Bronchus fibroblast of lung (primary cell): Measurements from ENCODE around the gene MAGEA4. TPM values are rescaled to one million over a fixed set of nuclear protein-coding genes. Genes with fewer than 3 reads are reported as not detected.

Source experiments
- total RNA-seq: library from RNA; depleted of rRNA; stranded (reverse); fragments of >200 nt; gene quantifications from 2 replicates; pipeline ENCODE4 v1.2.3, GENCODE V29; 2015

MAGEA4 gene, protein sequence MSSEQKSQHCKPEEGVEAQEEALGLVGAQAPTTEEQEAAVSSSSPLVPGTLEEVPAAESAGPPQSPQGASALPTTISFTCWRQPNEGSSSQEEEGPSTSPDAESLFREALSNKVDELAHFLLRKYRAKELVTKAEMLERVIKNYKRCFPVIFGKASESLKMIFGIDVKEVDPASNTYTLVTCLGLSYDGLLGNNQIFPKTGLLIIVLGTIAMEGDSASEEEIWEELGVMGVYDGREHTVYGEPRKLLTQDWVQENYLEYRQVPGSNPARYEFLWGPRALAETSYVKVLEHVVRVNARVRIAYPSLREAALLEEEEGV
- total RNA-seq = not detected in 2 replicates

DNA sequence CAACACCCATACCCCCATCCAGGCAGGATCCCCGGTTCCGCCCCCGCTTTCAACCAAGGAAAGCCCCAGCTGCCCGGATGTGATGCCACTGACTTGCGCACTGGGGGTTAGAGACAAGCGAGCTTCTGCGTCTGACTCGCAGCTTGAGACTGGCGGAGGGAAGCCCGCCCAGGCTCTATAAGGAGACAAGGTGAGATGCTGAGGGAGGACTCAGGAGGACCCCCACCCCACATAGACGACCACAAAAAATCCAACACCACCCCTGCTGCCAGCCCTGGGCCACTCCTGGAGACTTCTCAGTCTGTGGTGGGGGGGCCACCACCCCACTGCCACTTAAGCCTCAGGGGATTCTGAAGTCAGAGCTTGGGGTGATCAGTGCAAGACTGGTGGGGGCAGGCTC, at the start of gene MAGEA4:
MAGEA4 (plus strand) TSS at position 110 of the 400 bp plus-strand sequence. CDS start 10,776 bp downstream, outside the sequence.

Other genes with a start within 250 kb of the MAGEA4 start
- under 0.01 TPM in 1 of 2 replicates, not detected in the other for gene PRRG3, start 217.4 kb upstream of the MAGEA4 start, total RNA-seq
- gene FATE1, start 196.9 kb upstream of the MAGEA4 start, total RNA-seq = not detected in 2 replicates
- gene CNGA2, start 178.1 kb upstream of the MAGEA4 start, total RNA-seq = not detected in 2 replicates
- 0.74 and 1.5 TPM in 2 replicates for gene GABRE, start 61.8 kb downstream of the MAGEA4 start, total RNA-seq
- gene MAGEA10, start 225.7 kb downstream of the MAGEA4 start, total RNA-seq = not detected in 2 replicates